Measurements from ENCODE around the gene ADAMTSL4.
"Not testable (repeated sequence)": the region's sequence is repeated elsewhere in the genome, so short reads cannot be mapped to it uniquely, and the experiment has no call there.

The ADAMTSL4 gene

GRCh38 chr1:150555198-150555970 lies 6.2 kb downstream of the ADAMTSL4 start:
- in situ Hi-C loops (cut with MboI; ENCODE audit: low sequenced_read_pairs): no loop called here

GRCh38 chr1:150555971-150556865 lies 7.0 kb downstream of the ADAMTSL4 start:
- in situ Hi-C loops (cut with MboI; ENCODE audit: low sequenced_read_pairs): no loop called here

DNA sequence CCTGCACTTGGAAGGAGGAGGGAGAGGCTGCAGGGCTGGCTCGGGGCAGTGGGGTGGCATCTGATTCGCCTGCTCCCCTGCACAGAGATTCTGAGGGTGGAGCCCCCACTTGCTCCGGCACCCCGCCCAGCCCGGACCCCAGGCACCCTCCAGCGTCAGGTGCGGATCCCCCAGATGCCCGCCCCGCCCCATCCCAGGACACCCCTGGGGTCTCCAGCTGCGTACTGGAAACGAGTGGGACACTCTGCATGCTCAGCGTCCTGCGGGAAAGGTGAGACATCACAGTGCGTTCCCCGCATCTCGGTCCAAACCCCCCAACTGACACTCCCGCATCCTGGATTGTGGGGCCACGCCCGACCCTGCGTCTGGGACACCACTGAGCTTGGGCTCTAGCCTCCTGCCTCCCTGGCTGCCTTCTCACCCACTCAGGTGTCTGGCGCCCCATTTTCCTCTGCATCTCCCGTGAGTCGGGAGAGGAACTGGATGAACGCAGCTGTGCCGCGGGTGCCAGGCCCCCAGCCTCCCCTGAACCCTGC lies 7.9 kb downstream of the ADAMTSL4 start:
- in situ Hi-C loops (cut with MboI; ENCODE audit: low sequenced_read_pairs): no loop called here

DNA sequence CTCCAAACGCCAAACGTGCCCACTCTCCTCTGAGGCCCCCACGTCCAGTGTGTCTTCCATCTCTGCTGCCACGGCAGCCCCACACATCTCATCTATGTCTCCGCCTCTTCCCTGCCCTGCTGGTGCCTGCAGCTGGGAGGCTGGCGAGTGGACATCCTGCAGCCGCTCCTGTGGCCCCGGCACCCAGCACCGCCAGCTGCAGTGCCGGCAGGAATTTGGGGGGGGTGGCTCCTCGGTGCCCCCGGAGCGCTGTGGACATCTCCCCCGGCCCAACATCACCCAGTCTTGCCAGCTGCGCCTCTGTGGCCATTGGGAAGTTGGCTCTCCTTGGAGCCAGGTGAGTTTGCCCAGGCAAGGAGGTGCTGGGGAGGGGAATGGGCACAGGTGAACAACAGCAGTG lies 8.6 kb downstream of the ADAMTSL4 start:
- in situ Hi-C loops (cut with MboI; ENCODE audit: low sequenced_read_pairs): no loop called here

GRCh38 chr1:150558303-150558704 lies 9.1 kb downstream of the ADAMTSL4 start:
- in situ Hi-C loops (cut with MboI; ENCODE audit: low sequenced_read_pairs): no loop called here

- in situ Hi-C loops (cut with MboI; ENCODE audit: low sequenced_read_pairs): no loop called here
Measured at GRCh38 chr1:150558761-150559655, 9.8 kb downstream of the ADAMTSL4 start.

DNA sequence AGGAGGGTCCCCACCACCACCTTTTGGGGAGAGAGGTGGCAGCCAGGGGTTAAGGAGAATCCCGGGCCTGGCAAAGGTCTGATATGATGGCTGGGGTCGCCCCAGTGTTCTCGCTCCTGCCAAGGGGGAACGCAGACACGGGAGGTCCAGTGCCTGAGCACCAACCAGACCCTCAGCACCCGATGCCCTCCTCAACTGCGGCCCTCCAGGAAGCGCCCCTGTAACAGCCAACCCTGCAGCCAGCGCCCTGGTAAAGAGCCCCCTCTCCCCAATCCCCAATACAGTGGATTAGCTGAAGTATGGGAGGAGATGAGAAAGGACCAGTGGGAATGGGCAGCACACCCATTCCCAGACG lies 10.4 kb downstream of the ADAMTSL4 start:
- in situ Hi-C loops (cut with MboI; ENCODE audit: low sequenced_read_pairs): no loop called here

- in situ Hi-C loops (cut with MboI; ENCODE audit: low sequenced_read_pairs): no loop called here
Measured at GRCh38 chr1:150560011-150560438, 10.8 kb downstream of the ADAMTSL4 start.

DNA sequence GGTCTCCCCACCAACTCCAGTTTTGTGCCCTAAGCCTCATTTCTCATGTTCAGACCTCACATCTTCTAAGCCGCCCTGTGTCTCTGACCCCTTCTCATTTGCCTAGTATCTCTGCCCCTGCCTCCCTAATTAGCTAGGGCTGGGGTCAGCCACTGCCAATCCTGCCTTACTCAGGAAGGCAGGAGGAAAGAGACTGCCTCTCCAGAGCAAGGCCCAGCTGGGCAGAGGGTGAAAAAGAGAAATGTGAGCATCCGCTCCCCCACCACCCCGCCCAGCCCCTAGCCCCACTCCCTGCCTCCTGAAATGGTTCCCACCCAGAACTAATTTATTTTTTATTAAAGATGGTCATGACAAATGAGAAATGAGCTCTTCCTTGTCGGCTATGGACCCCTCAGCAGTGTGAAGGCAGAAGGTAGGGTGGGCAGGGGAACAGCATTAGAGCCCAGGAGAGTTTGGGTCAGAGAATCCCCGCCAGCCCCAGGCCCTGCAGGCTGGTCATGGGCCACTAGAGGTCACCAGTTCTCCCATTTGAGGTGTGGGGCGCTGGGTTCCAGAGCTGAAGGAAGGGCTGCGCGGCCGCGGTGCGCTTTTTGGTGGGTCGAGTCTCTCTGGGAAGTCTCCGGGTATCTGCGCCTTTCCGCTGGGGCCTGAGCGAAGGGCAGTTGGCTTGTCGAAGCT lies 11.5 kb downstream of the ADAMTSL4 start:
- in situ Hi-C loops (cut with MboI; ENCODE audit: low sequenced_read_pairs): no loop called here

- in situ Hi-C loops (cut with MboI; ENCODE audit: low sequenced_read_pairs): no loop called here
Measured at GRCh38 chr1:150561254-150561973, 12.2 kb downstream of the ADAMTSL4 start.

DNA sequence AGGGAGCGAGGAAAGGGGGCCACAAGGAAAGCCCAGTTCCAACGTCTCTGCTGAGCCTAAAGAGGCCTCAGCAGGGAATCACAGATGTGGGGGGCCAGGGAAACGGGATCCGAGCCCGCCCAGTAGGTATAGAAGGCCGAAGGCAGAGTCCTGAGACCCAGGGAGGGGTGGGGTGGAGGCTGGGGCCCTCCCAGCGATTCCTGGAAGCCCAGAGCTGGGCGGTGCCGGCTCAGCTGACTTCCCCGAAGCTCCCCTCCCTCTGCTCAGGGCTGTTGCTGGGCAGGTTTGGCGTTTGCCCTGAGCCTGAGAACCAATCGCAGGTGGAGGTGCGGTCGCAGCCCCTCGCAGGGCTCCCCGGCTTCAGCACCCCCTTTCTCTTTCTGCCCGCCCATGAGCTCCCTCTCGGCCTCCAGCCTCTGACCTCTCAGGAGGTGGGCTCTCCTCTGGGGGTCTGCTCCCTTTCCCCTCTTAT lies 12.8 kb downstream of the ADAMTSL4 start:
- in situ Hi-C loops (cut with MboI; ENCODE audit: low sequenced_read_pairs): no loop called here

- in situ Hi-C loops (cut with MboI; ENCODE audit: low sequenced_read_pairs): no loop called here
Measured at GRCh38 chr1:150562446-150563339, 13.5 kb downstream of the ADAMTSL4 start.

DNA sequence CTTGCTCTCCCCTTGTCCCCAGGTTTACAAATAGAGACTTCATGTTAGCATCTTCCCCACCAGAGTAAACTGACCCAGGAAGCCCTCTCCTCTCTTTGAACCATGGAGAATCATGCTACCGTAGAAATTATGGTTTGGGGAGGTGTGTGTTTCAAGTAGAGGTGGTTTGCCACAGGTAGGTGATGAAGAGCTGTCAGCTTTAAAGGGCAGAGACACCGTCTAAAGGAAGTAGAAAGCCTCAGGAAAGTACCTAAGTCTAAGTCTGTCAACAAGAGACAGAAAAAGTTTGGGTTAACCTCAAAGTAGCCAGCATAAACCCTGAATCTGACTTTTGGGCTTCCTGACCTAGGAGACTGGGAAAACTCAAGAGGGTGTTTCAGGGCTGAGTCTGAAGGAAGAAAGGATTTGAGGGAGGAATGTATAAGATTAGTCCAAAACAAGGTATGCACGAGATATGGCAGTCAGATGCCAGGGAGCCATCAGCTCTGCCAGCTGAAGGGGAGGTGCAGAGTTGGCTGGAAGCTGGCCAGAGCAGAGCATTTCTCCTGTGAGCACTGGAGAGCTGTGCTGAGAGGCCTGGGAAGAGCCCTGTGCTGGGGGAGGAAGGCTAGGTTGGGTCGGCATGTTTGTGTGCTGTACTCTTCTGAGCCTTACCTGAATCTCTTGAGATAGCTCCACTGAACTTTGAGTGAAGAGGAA lies 14.3 kb downstream of the ADAMTSL4 start:
- in situ Hi-C loops (cut with MboI; ENCODE audit: low sequenced_read_pairs): no loop called here

GRCh38 chr1:150564051-150564991 lies 15.1 kb downstream of the ADAMTSL4 start:
- in situ Hi-C loops (cut with MboI; ENCODE audit: low sequenced_read_pairs): no loop called here

DNA sequence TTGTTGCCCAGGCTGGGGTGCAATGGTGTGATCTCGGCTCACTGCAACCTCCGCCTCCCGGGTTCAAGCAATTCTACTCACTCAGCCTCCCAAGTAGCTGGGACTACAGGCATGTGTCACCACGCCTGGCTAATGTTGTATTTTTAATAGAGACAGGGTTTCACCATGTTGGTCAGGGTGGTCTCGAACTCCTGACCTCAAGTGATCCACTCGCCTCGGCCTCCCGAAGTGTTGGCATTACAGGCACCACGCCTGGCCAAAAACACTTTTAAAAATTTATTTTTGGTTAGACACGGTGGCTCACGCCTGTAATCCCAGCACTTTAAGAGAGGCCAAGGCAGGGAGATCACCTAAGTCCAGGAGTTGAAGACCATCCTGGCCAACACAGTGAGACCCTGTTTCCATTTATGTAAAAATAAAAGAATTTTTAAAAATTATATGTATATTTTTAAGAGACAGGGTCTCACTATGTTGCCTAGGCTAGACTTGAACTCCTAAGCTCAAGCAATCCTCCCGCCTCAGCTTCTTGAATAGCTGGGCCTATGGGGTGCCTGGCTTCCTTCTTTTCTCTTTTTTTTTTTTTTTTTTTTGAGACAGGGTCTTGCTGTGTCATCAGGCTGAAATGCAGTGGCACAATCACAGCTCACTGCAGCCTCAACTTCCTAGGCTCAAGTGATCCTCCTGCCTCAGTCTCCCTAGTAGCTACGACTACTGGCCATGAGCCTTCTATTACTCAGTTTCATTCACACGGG lies 16.2 kb downstream of the ADAMTSL4 start:
- in situ Hi-C loops (cut with MboI; ENCODE audit: low sequenced_read_pairs): not testable (repeated sequence)
